Right atrium auricular region (tissue), 2 donors: Measurements from ENCODE around the gene MXI1. TPM values are rescaled to one million over a fixed set of nuclear protein-coding genes. Genes with fewer than 3 reads are reported as not detected.

Experiments used
- DNase-seq: peaks from one replicate; pipeline ENCODE4 v3.0.0-alpha.2; 2019; ENCODE audit warnings: low spot score
- H3K27ac ChIP-seq, 2 donors: fragments of 200-600 bp; sonication (generic); 1 replicate in 1 of 2; 2 replicates in 1 of 2; pipeline ENCODE4 v1.5.1; 2016 to 2019
- H3K27me3 ChIP-seq, 2 donors: fragments of 200-600 bp; sonication (generic); one replicate each; pipeline versions ENCODE4 v1.5.1 to v1.6.0; 2017 to 2019
- H3K36me3 ChIP-seq: fragments of 200-600 bp; sonication (generic); one replicate; pipeline ENCODE4 v1.5.1; 2016
- H3K4me1 ChIP-seq, 2 donors: fragments of 200-600 bp; sonication (generic); one replicate each; pipeline versions ENCODE4 v1.5.1 to v1.6.0; 2017 to 2019
- H3K4me3 ChIP-seq, 2 donors: fragments of 200-600 bp; sonication (generic); 1 replicate in 1 of 2; 2 replicates in 1 of 2; pipeline ENCODE4 v1.5.1; 2017 to 2019; ENCODE audit warnings: mild to moderate bottlenecking in 1 of 2, moderate library complexity in 1 of 2
- H3K9me3 ChIP-seq, 2 donors: fragments of 200-600 bp; sonication (generic); one replicate each; pipeline ENCODE4 v1.5.1; 2019
- CTCF ChIP-seq, 2 donors: fragments of 200-600 bp; sonication (generic); IDR thresholded peaks; one replicate each; pipeline ENCODE4 v1.5.1; 2019; ENCODE audit warnings: antibody characterized with exemption in 2 of 2
- total RNA-seq, 2 donors: library from RNA; depleted of rRNA; stranded (reverse); fragments of >200 nt; gene quantifications; one replicate each; pipeline ENCODE4 v1.1.0, GENCODE V29; 2016

Gene MXI1
- total RNA-seq, 2 donors from 2014 or later, result 50.8 to 78.8 TPM

- Histone ChIP-seq H3K27ac (no peak overlapping the region), H3K4me1 (peaks cover 0 to 8% of the 10 kb centered on the region in 2 donors)
- no peak for TF ChIP-seq CTCF (IDR thresholded peaks at IDR 0.05)
These were observed 44.7 kb downstream of the MXI1 start for GRCh38 chr10:110252151-110252550.

GRCh38 chr10:110254467-110254866 is 47.1 kb downstream of the MXI1 start:
- Histone ChIP-seq H3K36me3 (no peaks in the 10 kb centered on the region), H3K4me1 (peaks cover 0 to 12% of the 10 kb centered on the region in 2 donors), H3K9me3 (peaks cover 0 to 11% of the 10 kb centered on the region in 2 donors), H3K27me3 (no peaks in the 10 kb centered on the region), H3K4me3 (no peak overlapping the region), H3K27ac (no peak overlapping the region)
- no peak for DNase-seq
- no peak for TF ChIP-seq CTCF (IDR thresholded peaks at IDR 0.05)

More at GRCh38 chr10:110252151-110252550, 44.7 kb downstream of the MXI1 start:
- no peaks in the 10 kb centered on the region for H3K27me3 ChIP-seq
- H3K4me3 ChIP-seq, result no peak overlapping the region
- no peaks in the 10 kb centered on the region for H3K36me3 ChIP-seq
- H3K9me3 ChIP-seq, result peaks cover 0 to 11% of the 10 kb centered on the region in 2 donors
- no peak for DNase-seq

GRCh38 chr10:110258542-110258941 is 51.1 kb downstream of the MXI1 start:
- H3K36me3 ChIP-seq, result no peaks in the 10 kb centered on the region
- peaks cover 0 to 38% of the 10 kb centered on the region in 2 donors for H3K4me1 ChIP-seq
- H3K27me3 ChIP-seq, result no peaks in the 10 kb centered on the region
- peak overlapping the region in 1 of 2 donors; percentile 30 for H3K27ac ChIP-seq
- no peak for DNase-seq
- H3K9me3 ChIP-seq, result peaks cover 0 to 11% of the 10 kb centered on the region in 2 donors
- TF ChIP-seq CTCF (IDR thresholded peaks at IDR 0.05), result no peak
- H3K4me3 ChIP-seq, result no peak overlapping the region

GRCh38 chr10:110259317-110259716 is 51.9 kb downstream of the MXI1 start:
- Histone ChIP-seq H3K4me1 (peaks cover 0 to 43% of the 10 kb centered on the region in 2 donors), H3K27ac (no peak overlapping the region)
- TF ChIP-seq CTCF (IDR thresholded peaks at IDR 0.05), result no peak

GRCh38 chr10:110260746-110261477 is 53.5 kb downstream of the MXI1 start:
- Histone ChIP-seq H3K4me1 (peaks cover 0 to 50% of the 10 kb centered on the region in 2 donors), H3K36me3 (no peaks in the 10 kb centered on the region), H3K4me3 (no peak overlapping the region), H3K9me3 (peaks cover 0 to 4% of the 10 kb centered on the region in 2 donors), H3K27me3 (no peaks in the 10 kb centered on the region), H3K27ac (peak overlapping the region; percentile 67 to 76)
- TF ChIP-seq CTCF (IDR thresholded peaks at IDR 0.05), result no peak
- DNase-seq, result no peak

More at GRCh38 chr10:110259317-110259716, 51.9 kb downstream of the MXI1 start:
- H3K9me3 ChIP-seq, result peaks cover 0 to 11% of the 10 kb centered on the region in 2 donors
- H3K4me3 ChIP-seq, result no peak overlapping the region
- no peaks in the 10 kb centered on the region for H3K27me3 ChIP-seq
- no peaks in the 10 kb centered on the region for H3K36me3 ChIP-seq
- no peak for DNase-seq
